HUES48 (cell line): Measurements from ENCODE around the gene KMO.

Experiments
- H3K27ac ChIP-seq: one replicate; pipeline ENCODE4 v1.7.0; 2013; ENCODE audit warnings: low read depth, low read length, inconsistent platforms
- H3K27me3 ChIP-seq: 2 replicates; pipeline ENCODE4 v1.6.1; 2013; ENCODE audit warnings: mild to moderate bottlenecking, low read length; ENCODE audit not compliant: control insufficient read depth, insufficient read depth
- H3K36me3 ChIP-seq: 2 replicates; pipeline ENCODE4 v1.6.1; 2013; ENCODE audit warnings: low read length; ENCODE audit not compliant: control insufficient read depth, insufficient read depth
- H3K4me1 ChIP-seq: 2 replicates; pipeline ENCODE4 v1.6.1; 2013; ENCODE audit warnings: mild to moderate bottlenecking, low read length; ENCODE audit not compliant: control insufficient read depth, insufficient read depth
- H3K4me3 ChIP-seq: 2 replicates; pipeline ENCODE4 v1.5.1; 2013; ENCODE audit warnings: mild to moderate bottlenecking, low read depth, low read length
- H3K9ac ChIP-seq: 2 replicates; pipeline ENCODE4 v1.6.1; 2013; ENCODE audit warnings: mild to moderate bottlenecking, low read depth, low read length, moderate library complexity
- H3K9me3 ChIP-seq: 2 replicates; pipeline ENCODE4 v1.6.1; 2013; ENCODE audit warnings: low read length; ENCODE audit not compliant: control insufficient read depth, insufficient read depth

Gene KMO

GRCh38 chr1:241569848-241570247, 37.7 kb downstream of the KMO start:
- no peaks in the 10 kb centered on the region for H3K36me3 ChIP-seq
- no peaks in the 10 kb centered on the region for H3K9me3 ChIP-seq
- H3K4me1 ChIP-seq: no peaks in the 10 kb centered on the region
- H3K4me3 ChIP-seq: no peak overlapping the region
- H3K27ac ChIP-seq: no peak overlapping the region
- H3K9ac ChIP-seq: no peak overlapping the region
- H3K27me3 ChIP-seq: no peaks in the 10 kb centered on the region

- Histone ChIP-seq H3K36me3 (no peaks in the 10 kb centered on the region), H3K9me3 (no peaks in the 10 kb centered on the region), H3K27me3 (no peaks in the 10 kb centered on the region), H3K9ac (no peak overlapping the region), H3K4me3 (no peak overlapping the region), H3K4me1 (no peaks in the 10 kb centered on the region), H3K27ac (no peak overlapping the region)
Measured at GRCh38 chr1:241574154-241574553, 42.0 kb downstream of the KMO start.

GRCh38 chr1:241579434-241579833, 47.3 kb downstream of the KMO start:
- Histone ChIP-seq H3K9me3 (no peaks in the 10 kb centered on the region), H3K4me1 (no peaks in the 10 kb centered on the region), H3K36me3 (no peaks in the 10 kb centered on the region), H3K9ac (no peak overlapping the region), H3K4me3 (no peak overlapping the region), H3K27ac (no peak overlapping the region), H3K27me3 (no peaks in the 10 kb centered on the region)

GRCh38 chr1:241582921-241583321, 50.7 kb downstream of the KMO start:
- Histone ChIP-seq H3K4me3 (no peak overlapping the region), H3K27ac (no peak overlapping the region), H3K4me1 (no peaks in the 10 kb centered on the region), H3K9me3 (no peaks in the 10 kb centered on the region), H3K36me3 (no peaks in the 10 kb centered on the region), H3K9ac (no peak overlapping the region), H3K27me3 (no peaks in the 10 kb centered on the region)

- no peaks in the 10 kb centered on the region for H3K27me3 ChIP-seq
- no peaks in the 10 kb centered on the region for H3K4me1 ChIP-seq
- H3K36me3 ChIP-seq: no peaks in the 10 kb centered on the region
- no peak overlapping the region for H3K4me3 ChIP-seq
- no peaks in the 10 kb centered on the region for H3K9me3 ChIP-seq
- no peak overlapping the region for H3K27ac ChIP-seq
- no peak overlapping the region for H3K9ac ChIP-seq
Measured at GRCh38 chr1:241586905-241587512, 54.8 kb downstream of the KMO start.

- Histone ChIP-seq H3K9me3 (no peaks in the 10 kb centered on the region), H3K4me3 (no peak overlapping the region), H3K36me3 (no peaks in the 10 kb centered on the region), H3K9ac (no peak overlapping the region), H3K27me3 (no peaks in the 10 kb centered on the region), H3K27ac (no peak overlapping the region), H3K4me1 (no peaks in the 10 kb centered on the region)
Measured at GRCh38 chr1:241589521-241589920, 57.3 kb downstream of the KMO start.

GRCh38 chr1:241590719-241591118, 58.5 kb downstream of the KMO start:
- Histone ChIP-seq H3K36me3 (no peaks in the 10 kb centered on the region), H3K4me3 (no peak overlapping the region), H3K9me3 (no peaks in the 10 kb centered on the region), H3K27ac (no peak overlapping the region), H3K4me1 (no peaks in the 10 kb centered on the region), H3K9ac (no peak overlapping the region), H3K27me3 (no peaks in the 10 kb centered on the region)

- Histone ChIP-seq H3K4me1 (no peaks in the 10 kb centered on the region), H3K9me3 (no peaks in the 10 kb centered on the region), H3K27me3 (no peaks in the 10 kb centered on the region), H3K27ac (no peak overlapping the region), H3K4me3 (no peak overlapping the region), H3K36me3 (no peaks in the 10 kb centered on the region), H3K9ac (no peak overlapping the region)
Measured at GRCh38 chr1:241591317-241591716, 59.1 kb downstream of the KMO start.

DNA sequence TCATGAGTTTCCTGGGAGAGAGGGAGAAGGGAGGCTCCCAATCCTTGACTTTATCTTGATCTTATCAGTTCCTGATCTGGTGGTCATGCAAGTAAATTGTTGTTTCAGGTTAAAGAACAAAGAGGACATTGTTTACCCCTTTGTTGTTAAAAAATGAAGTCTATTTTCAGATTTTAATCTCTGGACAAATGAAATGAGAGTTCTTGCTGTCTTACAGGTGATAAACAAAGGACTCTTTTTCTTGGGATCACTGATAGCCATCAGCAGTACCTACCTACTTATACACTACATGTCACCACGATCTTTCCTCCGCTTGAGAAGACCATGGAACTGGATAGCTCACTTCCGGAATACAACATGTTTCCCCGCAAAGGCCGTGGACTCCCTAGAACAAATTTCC, 59.6 kb downstream of the KMO start:
- H3K27ac ChIP-seq: no peak overlapping the region

DNA sequence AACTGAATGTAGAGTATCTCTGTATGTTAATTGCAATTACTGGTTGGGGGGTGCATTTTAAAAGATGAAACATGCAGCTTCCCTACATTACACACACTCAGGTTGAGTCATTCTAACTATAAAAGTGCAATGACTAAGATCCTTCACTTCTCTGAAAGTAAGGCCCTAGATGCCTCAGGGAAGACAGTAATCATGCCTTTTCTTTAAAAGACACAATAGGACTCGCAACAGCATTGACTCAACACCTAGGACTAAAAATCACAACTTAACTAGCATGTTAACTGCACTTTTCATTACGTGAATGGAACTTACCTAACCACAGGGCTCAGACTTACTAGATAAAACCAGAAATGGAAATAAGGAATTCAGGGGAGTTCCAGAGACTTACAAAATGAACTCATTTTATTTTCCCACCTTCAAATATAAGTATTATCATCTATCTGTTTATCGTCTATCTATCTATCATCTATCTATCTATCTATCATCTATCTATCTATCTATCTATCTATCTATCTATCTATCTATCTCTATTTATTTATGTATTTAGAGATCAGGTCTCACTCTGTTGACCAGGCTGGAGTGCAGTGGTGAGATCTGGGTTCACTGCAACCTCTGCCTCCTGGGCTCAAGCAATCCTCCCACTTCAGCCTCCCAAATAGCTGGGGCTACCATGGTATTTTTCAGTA, 60.2 kb downstream of the KMO start:
- Histone ChIP-seq H3K27ac (no peak overlapping the region), H3K4me3 (no peak overlapping the region), H3K9ac (no peak overlapping the region), H3K4me1 (no peaks in the 10 kb centered on the region), H3K27me3 (no peaks in the 10 kb centered on the region), H3K9me3 (no peaks in the 10 kb centered on the region), H3K36me3 (no peaks in the 10 kb centered on the region)

More for the DNA sequence above, 59.6 kb downstream of the KMO start:
- Histone ChIP-seq H3K36me3 (no peaks in the 10 kb centered on the region), H3K27me3 (no peaks in the 10 kb centered on the region), H3K9me3 (no peaks in the 10 kb centered on the region), H3K4me1 (no peaks in the 10 kb centered on the region), H3K4me3 (no peak overlapping the region), H3K9ac (no peak overlapping the region)

- no peaks in the 10 kb centered on the region for H3K36me3 ChIP-seq
- no peaks in the 10 kb centered on the region for H3K27me3 ChIP-seq
- no peak overlapping the region for H3K9ac ChIP-seq
Measured at GRCh38 chr1:241593186-241593585, 61.0 kb downstream of the KMO start.

More at GRCh38 chr1:241593186-241593585, 61.0 kb downstream of the KMO start:
- no peaks in the 10 kb centered on the region for H3K4me1 ChIP-seq
- no peaks in the 10 kb centered on the region for H3K9me3 ChIP-seq
- H3K27ac ChIP-seq: no peak overlapping the region
- no peak overlapping the region for H3K4me3 ChIP-seq
